ENCODE results near the gene ABCB11. TPM values are rescaled to one million over a fixed set of nuclear protein-coding genes. Genes with fewer than 3 reads are reported as not detected.

ABCB11 gene
- total and polyA plus RNA-seq, 7 donors: under 0.01 to 0.93 (median 0.55) TPM; not detected in 2

- intact Hi-C loops (cut with DNase I): no loop called here
- TF ChIP-seq EP300 (IDR thresholded peaks at IDR 0.05) (no peak), POLR2AphosphoS5 (IDR thresholded peaks at IDR 0.05) (no peak), POLR2A (IDR thresholded peaks at IDR 0.05) (no peak)
- TF ChIP-seq, protein P1, sequence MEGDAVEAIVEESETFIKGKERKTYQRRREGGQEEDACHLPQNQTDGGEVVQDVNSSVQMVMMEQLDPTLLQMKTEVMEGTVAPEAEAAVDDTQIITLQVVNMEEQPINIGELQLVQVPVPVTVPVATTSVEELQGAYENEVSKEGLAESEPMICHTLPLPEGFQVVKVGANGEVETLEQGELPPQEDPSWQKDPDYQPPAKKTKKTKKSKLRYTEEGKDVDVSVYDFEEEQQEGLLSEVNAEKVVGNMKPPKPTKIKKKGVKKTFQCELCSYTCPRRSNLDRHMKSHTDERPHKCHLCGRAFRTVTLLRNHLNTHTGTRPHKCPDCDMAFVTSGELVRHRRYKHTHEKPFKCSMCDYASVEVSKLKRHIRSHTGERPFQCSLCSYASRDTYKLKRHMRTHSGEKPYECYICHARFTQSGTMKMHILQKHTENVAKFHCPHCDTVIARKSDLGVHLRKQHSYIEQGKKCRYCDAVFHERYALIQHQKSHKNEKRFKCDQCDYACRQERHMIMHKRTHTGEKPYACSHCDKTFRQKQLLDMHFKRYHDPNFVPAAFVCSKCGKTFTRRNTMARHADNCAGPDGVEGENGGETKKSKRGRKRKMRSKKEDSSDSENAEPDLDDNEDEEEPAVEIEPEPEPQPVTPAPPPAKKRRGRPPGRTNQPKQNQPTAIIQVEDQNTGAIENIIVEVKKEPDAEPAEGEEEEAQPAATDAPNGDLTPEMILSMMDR (IDR thresholded peaks at IDR 0.05): no peak
- Histone ChIP-seq H3K9me3 (peaks cover 0 to 4% (median 0%) of the 10 kb centered on the region in 4 donors), H3K4me3 (no peak overlapping the region), H3K36me3 (no peaks in the 10 kb centered on the region), H3K4me1 (no peaks in the 10 kb centered on the region), H3K27ac (no peak overlapping the region), H3K27me3 (no peaks in the 10 kb centered on the region)
- DNase-seq: no peak
- WGBS, 2 donors: 90 to 94% methylated on average over 1 of the region's 1 CpG
Measured at GRCh38 chr2:169042856-169043255, 11.7 kb upstream of the ABCB11 start.

- intact Hi-C loops (cut with DNase I): no loop called here
- no peaks in the 10 kb centered on the region for H3K27me3 ChIP-seq
- no peak overlapping the region for H3K27ac ChIP-seq
- no peak for DNase-seq
- H3K9me3 ChIP-seq: peaks cover 0 to 4% (median 0%) of the 10 kb centered on the region in 4 donors
- WGBS, 2 donors: 25 to 40% methylated on average over 1 of the region's 1 CpG
- H3K4me1 ChIP-seq: no peaks in the 10 kb centered on the region
- H3K4me3 ChIP-seq: no peak overlapping the region
- TF ChIP-seq POLR2A (IDR thresholded peaks at IDR 0.05) (no peak), EP300 (IDR thresholded peaks at IDR 0.05) (no peak), POLR2AphosphoS5 (IDR thresholded peaks at IDR 0.05) (no peak)
- TF ChIP-seq, protein P1 (IDR thresholded peaks at IDR 0.05): no peak
- no peaks in the 10 kb centered on the region for H3K36me3 ChIP-seq
Measured at GRCh38 chr2:169041594-169041993, 10.5 kb upstream of the ABCB11 start.

GRCh38 chr2:169039702-169040101 lies 8.6 kb upstream of the ABCB11 start:
- WGBS, 2 donors: 71 to 89% methylated on average over 4 of the region's 4 CpGs
- intact Hi-C loops (cut with DNase I): no loop called here
- no peak overlapping the region for H3K27ac ChIP-seq

GRCh38 chr2:169038338-169038757 lies 7.2 kb upstream of the ABCB11 start:
- TF ChIP-seq, protein P1 (IDR thresholded peaks at IDR 0.05): no peak
- TF ChIP-seq EP300 (IDR thresholded peaks at IDR 0.05): no peak
- TF ChIP-seq POLR2AphosphoS5 (IDR thresholded peaks at IDR 0.05): no peak
- TF ChIP-seq POLR2A (IDR thresholded peaks at IDR 0.05): no peak
- no peaks in the 10 kb centered on the region for H3K9me3 ChIP-seq
- DNase-seq: no peak
- intact Hi-C loops (cut with DNase I): no loop called here
- 40 to 42% methylated on average over 2 of the region's 2 CpGs for WGBS, 2 donors
- H3K27me3 ChIP-seq: no peaks in the 10 kb centered on the region
- no peak overlapping the region for H3K4me3 ChIP-seq
- no peaks in the 10 kb centered on the region for H3K36me3 ChIP-seq
- H3K4me1 ChIP-seq: no peaks in the 10 kb centered on the region
- H3K27ac ChIP-seq: no peak overlapping the region

More at GRCh38 chr2:169039702-169040101, 8.6 kb upstream of the ABCB11 start:
- no peaks in the 10 kb centered on the region for H3K4me1 ChIP-seq
- peaks cover 0 to 4% (median 0%) of the 10 kb centered on the region in 4 donors for H3K9me3 ChIP-seq
- no peaks in the 10 kb centered on the region for H3K27me3 ChIP-seq
- H3K4me3 ChIP-seq: no peak overlapping the region
- TF ChIP-seq POLR2A (IDR thresholded peaks at IDR 0.05) (no peak), EP300 (IDR thresholded peaks at IDR 0.05) (no peak)
- no peaks in the 10 kb centered on the region for H3K36me3 ChIP-seq
- DNase-seq: no peak

DNA sequence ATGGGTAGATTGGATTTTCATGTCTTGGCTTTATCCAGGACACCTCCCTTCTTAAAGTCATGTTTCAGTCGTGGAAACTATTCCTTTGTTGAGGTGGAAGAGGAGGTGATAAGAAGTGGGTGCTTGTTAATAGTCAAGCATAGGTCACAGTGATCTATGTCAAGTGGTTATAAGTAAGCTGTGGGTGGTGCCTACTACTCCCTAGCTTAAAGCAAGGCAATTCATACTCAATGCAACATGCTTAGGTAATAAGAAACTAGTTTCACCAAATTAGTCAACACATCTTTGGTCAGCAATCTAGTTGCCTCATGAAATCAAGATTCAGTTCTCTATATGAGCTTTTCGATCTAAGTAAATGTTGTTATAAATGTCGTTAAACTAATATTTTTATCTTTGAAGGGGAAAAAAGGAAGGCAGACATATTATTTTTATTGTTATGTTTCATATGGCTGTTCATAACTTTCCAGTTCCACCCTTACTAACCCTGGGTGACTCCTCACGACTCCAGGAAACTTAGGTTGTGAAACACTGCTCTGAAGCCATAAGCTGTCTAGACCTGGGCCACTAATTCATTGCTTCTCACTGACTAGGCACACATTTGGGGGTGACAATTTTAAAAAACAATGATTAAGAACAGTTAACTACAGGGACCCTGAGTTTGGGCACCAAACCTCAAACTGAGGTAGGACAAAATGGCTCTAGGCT lies 5.8 kb upstream of the ABCB11 start:
- H3K4me3 ChIP-seq: no peak overlapping the region
- H3K27ac ChIP-seq: no peak overlapping the region

More for the DNA sequence above, 5.8 kb upstream of the ABCB11 start:
- no peaks in the 10 kb centered on the region for H3K4me1 ChIP-seq
- TF ChIP-seq, protein P1 (IDR thresholded peaks at IDR 0.05): no peak
- TF ChIP-seq EP300 (IDR thresholded peaks at IDR 0.05) (no peak), POLR2A (IDR thresholded peaks at IDR 0.05) (no peak), POLR2AphosphoS5 (IDR thresholded peaks at IDR 0.05) (no peak)
- intact Hi-C loops (cut with DNase I): no loop called here
- 77% methylated on average over 4 of the region's 4 CpGs for WGBS, 2 donors
- H3K36me3 ChIP-seq: no peaks in the 10 kb centered on the region
- H3K9me3 ChIP-seq: no peaks in the 10 kb centered on the region
- no peak for DNase-seq
- H3K27me3 ChIP-seq: no peaks in the 10 kb centered on the region

Data from sigmoid colon (tissue), 7 donors.